Parathyroid adenoma (tissue), 2 donors: ENCODE measurements around the gene CR1.
"Not testable (repeated sequence)": the region's sequence is repeated elsewhere in the genome, so short reads cannot be mapped to it uniquely, and the experiment has no call there.

ENCODE experiments used
- H2AFZ ChIP-seq: fragments of 300-600 bp; sonication (generic); one replicate; pipeline ENCODE4 v1.7.0; 2017; ENCODE audit warnings: antibody characterized with exemption, mild to moderate bottlenecking
- H3K27ac ChIP-seq: fragments of 300-600 bp; sonication (generic); one replicate; pipeline ENCODE4 v1.7.0; 2017
- H3K27me3 ChIP-seq: fragments of 300-600 bp; sonication (generic); one replicate; pipeline ENCODE4 v1.7.0; 2017; ENCODE audit warnings: low read length; ENCODE audit not compliant: control insufficient read depth, insufficient read depth
- H3K36me3 ChIP-seq: fragments of 300-600 bp; sonication (generic); one replicate; pipeline ENCODE4 v1.7.0; 2017; ENCODE audit warnings: low read length; ENCODE audit not compliant: control insufficient read depth, insufficient read depth
- H3K4me1 ChIP-seq: fragments of 300-600 bp; sonication (generic); one replicate; pipeline ENCODE4 v1.7.0; 2017; ENCODE audit warnings: control low read depth
- H3K4me2 ChIP-seq: fragments of 300-600 bp; sonication (generic); one replicate; pipeline ENCODE4 v1.7.0; 2017; ENCODE audit warnings: low read length
- H3K4me3 ChIP-seq: fragments of 300-600 bp; sonication (generic); one replicate; pipeline ENCODE4 v1.7.0; 2017; ENCODE audit warnings: low read depth, low read length
- H3K79me2 ChIP-seq: fragments of 300-600 bp; sonication (generic); one replicate; pipeline ENCODE4 v1.7.0; 2017; ENCODE audit warnings: control low read depth
- H3K9ac ChIP-seq: fragments of 300-600 bp; sonication (generic); one replicate; pipeline ENCODE4 v1.7.0; 2017; ENCODE audit warnings: mild to moderate bottlenecking
- H3K9me3 ChIP-seq: fragments of 300-600 bp; sonication (generic); one replicate; pipeline ENCODE4 v1.7.0; 2017; ENCODE audit warnings: low read length; ENCODE audit not compliant: control insufficient read depth
- TF ChIP-seq, protein P1 (sequence below): fragments of 300-600 bp; sonication (generic); IDR thresholded peaks from one replicate; pipeline ENCODE4 v1.7.0; 2017; ENCODE audit warnings: antibody characterized with exemption, mild to moderate bottlenecking
- donor health status: primary hyperparathyroidism.

Gene CR1

DNA sequence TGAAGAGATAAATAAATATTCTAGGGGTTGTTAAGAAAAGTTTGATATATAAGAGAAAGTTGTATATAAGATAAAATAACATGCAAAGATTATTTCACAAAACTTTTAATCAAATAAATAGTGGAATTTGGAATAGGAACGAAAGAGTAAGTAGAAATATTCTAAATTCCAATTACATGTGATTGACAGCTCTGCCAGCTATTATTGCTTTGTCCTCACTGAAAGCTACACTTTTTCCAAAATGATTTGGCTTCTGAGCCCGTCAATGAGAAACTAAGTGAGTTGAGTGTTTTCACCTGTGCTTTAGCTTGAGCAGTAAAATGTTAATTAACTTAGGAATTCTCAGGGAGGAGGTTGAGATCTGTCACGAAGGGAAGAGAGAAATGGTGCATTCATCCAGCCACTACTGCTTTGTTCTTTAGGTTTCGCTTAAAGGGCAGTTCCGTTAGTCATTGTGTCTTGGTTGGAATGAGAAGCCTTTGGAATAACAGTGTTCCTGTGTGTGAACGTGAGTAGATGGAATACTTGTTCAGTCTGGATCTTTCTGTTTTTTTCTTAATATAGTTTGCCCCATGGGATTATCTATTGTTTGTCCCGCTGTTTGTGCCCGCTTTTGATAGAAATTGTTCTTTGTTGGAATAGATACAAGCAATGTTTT is 85.7 kb downstream of the CR1 start:
- no peaks in the 10 kb centered on the region for H3K9me3 ChIP-seq
- H2AFZ ChIP-seq: no peak overlapping the region
- no peak overlapping the region for H3K9ac ChIP-seq
- no peak overlapping the region for H3K27ac ChIP-seq
- H3K4me3 ChIP-seq: no peak overlapping the region
- H3K36me3 ChIP-seq: no peaks in the 10 kb centered on the region
- TF ChIP-seq, protein P1, sequence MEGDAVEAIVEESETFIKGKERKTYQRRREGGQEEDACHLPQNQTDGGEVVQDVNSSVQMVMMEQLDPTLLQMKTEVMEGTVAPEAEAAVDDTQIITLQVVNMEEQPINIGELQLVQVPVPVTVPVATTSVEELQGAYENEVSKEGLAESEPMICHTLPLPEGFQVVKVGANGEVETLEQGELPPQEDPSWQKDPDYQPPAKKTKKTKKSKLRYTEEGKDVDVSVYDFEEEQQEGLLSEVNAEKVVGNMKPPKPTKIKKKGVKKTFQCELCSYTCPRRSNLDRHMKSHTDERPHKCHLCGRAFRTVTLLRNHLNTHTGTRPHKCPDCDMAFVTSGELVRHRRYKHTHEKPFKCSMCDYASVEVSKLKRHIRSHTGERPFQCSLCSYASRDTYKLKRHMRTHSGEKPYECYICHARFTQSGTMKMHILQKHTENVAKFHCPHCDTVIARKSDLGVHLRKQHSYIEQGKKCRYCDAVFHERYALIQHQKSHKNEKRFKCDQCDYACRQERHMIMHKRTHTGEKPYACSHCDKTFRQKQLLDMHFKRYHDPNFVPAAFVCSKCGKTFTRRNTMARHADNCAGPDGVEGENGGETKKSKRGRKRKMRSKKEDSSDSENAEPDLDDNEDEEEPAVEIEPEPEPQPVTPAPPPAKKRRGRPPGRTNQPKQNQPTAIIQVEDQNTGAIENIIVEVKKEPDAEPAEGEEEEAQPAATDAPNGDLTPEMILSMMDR: no peak
- H3K4me2 ChIP-seq: no peak overlapping the region
- no peaks in the 10 kb centered on the region for H3K27me3 ChIP-seq
- H3K4me1 ChIP-seq: no peaks in the 10 kb centered on the region
- no peaks in the 10 kb centered on the region for H3K79me2 ChIP-seq

DNA sequence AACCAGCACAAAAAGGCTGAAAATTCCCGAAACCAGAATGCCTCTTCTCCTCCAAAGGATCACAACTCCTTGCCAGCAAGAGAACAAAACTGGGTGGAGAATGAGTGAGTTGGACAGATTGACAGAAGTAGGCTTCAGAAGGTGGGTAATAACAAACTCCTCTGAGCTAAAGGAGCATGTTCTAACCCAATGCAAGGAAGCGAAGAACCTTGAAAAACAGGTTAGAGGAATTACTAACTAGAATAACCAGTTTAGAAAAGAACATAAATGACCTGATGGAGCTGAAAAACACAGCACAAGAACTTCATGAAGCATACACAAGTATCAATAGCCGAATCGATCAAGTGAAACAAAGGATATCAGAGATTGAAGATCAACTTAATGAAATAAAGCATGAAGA is 93.5 kb downstream of the CR1 start:
- H3K4me1 ChIP-seq, H3K4me3 ChIP-seq, H3K36me3 ChIP-seq, H3K9ac ChIP-seq, H3K79me2 ChIP-seq, H3K4me2 ChIP-seq, H2AFZ ChIP-seq, H3K27me3 ChIP-seq, H3K27ac ChIP-seq, H3K9me3 ChIP-seq: not testable (repeated sequence)

DNA sequence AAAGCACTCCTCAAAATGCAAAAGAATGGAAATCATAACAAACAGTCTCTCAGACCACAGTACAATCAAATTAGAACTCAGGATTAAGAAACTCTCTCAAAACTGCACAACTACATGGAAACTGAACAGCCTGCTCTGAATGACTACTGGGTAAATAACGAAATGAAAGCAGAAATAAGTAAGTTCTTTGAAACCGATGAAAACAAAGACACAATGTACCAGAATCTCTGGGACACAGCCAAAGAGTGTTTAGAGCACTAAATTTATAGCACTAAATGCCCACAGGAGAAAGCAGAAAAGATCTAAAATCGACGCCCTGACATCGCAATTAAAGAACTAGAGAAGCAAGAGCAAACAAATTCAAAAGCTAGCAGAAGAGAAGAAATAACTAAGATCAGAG is 95.2 kb downstream of the CR1 start:
- not testable (repeated sequence) for H3K36me3 ChIP-seq, H3K79me2 ChIP-seq

DNA sequence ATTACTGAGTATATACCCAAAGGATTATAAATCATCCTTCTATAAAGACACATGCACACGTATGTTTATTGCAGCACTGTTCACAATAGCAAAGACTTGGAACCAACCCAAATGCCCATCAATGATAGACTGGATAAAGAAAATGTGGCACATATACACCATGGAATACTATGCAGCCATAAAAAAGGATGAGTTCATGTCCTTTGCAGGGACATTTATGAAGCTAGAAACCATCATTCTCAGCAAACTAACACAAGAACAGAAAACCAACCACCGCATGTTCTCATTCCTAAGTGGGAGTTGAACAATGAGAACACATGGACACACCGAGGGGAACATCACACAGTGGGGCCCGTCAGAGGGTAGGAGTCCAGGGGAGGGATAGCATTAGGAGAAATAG is 98.1 kb downstream of the CR1 start:
- not testable (repeated sequence) for H3K4me3 ChIP-seq, H3K4me2 ChIP-seq

More for the DNA sequence above, 95.2 kb downstream of the CR1 start:
- not testable (repeated sequence) for H3K4me3 ChIP-seq, H3K4me2 ChIP-seq, H2AFZ ChIP-seq, H3K9me3 ChIP-seq, H3K4me1 ChIP-seq, H3K27ac ChIP-seq, H3K9ac ChIP-seq, H3K27me3 ChIP-seq

DNA sequence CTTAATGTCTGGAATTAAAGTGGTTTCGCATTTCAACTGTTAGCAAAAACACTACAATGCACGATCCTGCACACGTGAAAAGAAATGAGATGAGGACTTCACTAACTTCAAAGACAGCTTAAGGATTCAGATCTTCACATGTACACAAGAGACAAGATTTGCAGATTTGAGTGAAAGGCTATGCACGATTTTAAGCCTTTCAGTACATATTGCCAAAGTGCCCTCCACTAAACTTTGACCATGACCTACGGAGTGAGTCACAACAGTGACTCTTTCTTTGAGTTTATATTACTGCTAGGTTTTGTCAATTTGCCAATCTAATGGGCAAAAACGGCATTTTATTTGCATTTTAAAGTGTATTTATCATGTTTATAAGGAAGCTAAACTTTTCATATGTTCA is 107.8 kb downstream of the CR1 start:
- Histone ChIP-seq H3K4me3 (no peak overlapping the region), H3K79me2 (no peaks in the 10 kb centered on the region), H2AFZ (no peak overlapping the region), H3K36me3 (no peaks in the 10 kb centered on the region), H3K4me2 (no peak overlapping the region), H3K9ac (no peak overlapping the region), H3K27ac (no peak overlapping the region), H3K27me3 (no peaks in the 10 kb centered on the region), H3K4me1 (no peaks in the 10 kb centered on the region), H3K9me3 (no peaks in the 10 kb centered on the region)
- TF ChIP-seq, protein P1: no peak

More for the DNA sequence above, 98.1 kb downstream of the CR1 start:
- not testable (repeated sequence) for H2AFZ ChIP-seq, H3K27me3 ChIP-seq, H3K36me3 ChIP-seq, H3K4me1 ChIP-seq, H3K79me2 ChIP-seq, H3K9ac ChIP-seq, H3K27ac ChIP-seq, H3K9me3 ChIP-seq

DNA sequence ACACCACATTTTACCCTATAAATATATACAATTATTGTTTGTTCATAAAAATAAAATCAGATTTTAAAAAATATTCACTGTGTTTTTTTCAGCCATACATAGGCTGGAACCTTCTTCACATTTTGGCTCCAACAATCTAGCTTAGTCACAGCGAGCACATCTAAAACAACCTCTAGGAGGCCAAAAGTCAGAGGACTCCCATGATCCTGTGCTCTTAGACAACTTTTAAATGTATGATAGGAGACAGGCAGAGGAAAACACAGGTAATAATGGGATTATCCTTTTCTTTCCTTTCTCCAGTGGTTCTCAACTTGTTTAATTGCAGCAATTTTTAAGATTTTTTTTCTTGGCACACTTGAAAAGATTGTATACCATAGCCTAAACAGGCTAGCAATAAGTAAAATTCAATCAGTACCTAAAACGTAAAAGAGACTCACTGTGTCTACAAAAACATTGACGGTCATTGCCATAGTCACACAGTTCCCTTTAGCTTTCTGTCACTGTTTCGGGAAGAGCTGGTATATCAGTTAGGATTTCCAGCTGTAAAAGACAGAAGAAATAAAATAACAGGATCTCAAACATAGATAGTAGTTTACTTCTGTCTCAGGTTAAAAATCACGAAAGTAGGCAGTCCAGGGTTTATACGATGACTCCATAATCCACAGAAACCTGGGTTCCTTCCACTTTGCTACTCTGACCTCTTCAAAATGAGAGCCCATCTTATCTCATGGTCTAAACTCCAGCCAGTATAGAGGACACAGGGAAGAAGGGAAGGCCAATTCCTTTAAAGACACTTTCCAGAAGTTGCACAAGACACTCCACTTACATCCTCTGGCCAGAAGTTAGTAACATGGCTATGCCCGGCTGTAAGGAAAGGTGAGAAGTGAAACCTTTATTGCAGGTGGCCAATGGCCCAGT is 109.7 kb downstream of the CR1 start:
- no peak overlapping the region for H3K9ac ChIP-seq
- H3K9me3 ChIP-seq: no peaks in the 10 kb centered on the region
- TF ChIP-seq, protein P1: no peak
- no peak overlapping the region for H2AFZ ChIP-seq
- H3K4me1 ChIP-seq: no peaks in the 10 kb centered on the region
- no peak overlapping the region for H3K4me2 ChIP-seq
- H3K27ac ChIP-seq: no peak overlapping the region
- no peaks in the 10 kb centered on the region for H3K36me3 ChIP-seq
- no peaks in the 10 kb centered on the region for H3K79me2 ChIP-seq
- H3K4me3 ChIP-seq: no peak overlapping the region
- no peaks in the 10 kb centered on the region for H3K27me3 ChIP-seq
